Ovary (tissue), 3 donors: Measurements from ENCODE around the gene PFKFB4.

Experiments
- EP300 ChIP-seq: sonication (generic); formaldehyde crosslinking; IDR thresholded peaks from one replicate; pipeline ENCODE4 v1.6.1; 2017; ENCODE audit warnings: antibody characterized with exemption
- TF ChIP-seq, protein P1 (sequence below), 3 donors: fragments of 450-650 bp in 2 of 3; fragments of 200-600 bp in 1 of 3; IDR thresholded peaks; one replicate each; pipeline versions ENCODE4 v1.5.1 to v1.8.0; 2016 to 2022; ENCODE audit warnings: antibody characterized with exemption in 3 of 3, mild to moderate bottlenecking in 1 of 3
- donor health status: DM: no; HTN: no; CAD: no.

DNA sequence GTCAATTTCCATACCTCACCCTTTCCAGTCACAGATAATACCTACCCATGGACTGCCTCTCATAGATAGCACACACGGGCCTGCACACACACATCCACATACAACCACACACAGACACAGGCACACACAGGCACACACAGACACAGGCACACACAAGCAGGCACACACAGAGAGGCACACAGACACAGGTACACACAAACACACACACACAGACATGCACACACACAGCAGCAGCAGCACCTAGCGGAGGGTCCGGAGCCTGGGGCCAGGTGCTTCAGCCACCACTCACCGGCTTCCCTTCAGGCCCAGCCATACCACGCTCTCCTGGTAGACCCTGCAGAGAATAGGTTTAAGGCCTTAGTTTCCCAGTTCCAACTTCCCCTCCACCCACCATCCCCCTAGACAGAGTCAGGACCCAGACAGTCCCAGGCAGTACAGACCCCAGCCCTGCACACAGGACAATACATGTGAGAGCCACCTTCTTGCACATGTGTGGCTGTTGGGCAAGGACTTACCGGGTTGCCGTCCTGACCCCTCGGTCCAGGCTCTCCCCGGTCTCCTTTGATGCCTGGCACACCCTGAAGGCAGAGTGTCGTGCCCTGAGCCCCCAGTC is 17.5 kb upstream of the PFKFB4 start:
- no peak for TF ChIP-seq EP300
- TF ChIP-seq, protein P1, sequence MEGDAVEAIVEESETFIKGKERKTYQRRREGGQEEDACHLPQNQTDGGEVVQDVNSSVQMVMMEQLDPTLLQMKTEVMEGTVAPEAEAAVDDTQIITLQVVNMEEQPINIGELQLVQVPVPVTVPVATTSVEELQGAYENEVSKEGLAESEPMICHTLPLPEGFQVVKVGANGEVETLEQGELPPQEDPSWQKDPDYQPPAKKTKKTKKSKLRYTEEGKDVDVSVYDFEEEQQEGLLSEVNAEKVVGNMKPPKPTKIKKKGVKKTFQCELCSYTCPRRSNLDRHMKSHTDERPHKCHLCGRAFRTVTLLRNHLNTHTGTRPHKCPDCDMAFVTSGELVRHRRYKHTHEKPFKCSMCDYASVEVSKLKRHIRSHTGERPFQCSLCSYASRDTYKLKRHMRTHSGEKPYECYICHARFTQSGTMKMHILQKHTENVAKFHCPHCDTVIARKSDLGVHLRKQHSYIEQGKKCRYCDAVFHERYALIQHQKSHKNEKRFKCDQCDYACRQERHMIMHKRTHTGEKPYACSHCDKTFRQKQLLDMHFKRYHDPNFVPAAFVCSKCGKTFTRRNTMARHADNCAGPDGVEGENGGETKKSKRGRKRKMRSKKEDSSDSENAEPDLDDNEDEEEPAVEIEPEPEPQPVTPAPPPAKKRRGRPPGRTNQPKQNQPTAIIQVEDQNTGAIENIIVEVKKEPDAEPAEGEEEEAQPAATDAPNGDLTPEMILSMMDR (IDR thresholded peaks at IDR 0.05) = no peak
